Suprapubic skin (tissue), 4 donors: Measurements from ENCODE around the gene MED17. TPM values are rescaled to one million over a fixed set of nuclear protein-coding genes. Genes with fewer than 3 reads are reported as not detected.

Experiments used
- DNase-seq, 2 donors: peaks; one replicate each; pipeline ENCODE4 v3.0.0-alpha.2; 2019; ENCODE audit warnings: low spot score in 2 of 2
- H3K27ac ChIP-seq: fragments of 200-600 bp; sonication (generic); one replicate; pipeline ENCODE4 v1.5.1; 2019
- H3K27me3 ChIP-seq: fragments of 200-600 bp; sonication (generic); one replicate; pipeline ENCODE4 v1.5.1; 2019
- H3K36me3 ChIP-seq: fragments of 200-600 bp; sonication (generic); one replicate; pipeline ENCODE4 v1.5.1; 2019
- H3K4me1 ChIP-seq: fragments of 200-600 bp; sonication (generic); one replicate; pipeline ENCODE4 v1.5.1; 2019
- H3K4me3 ChIP-seq: fragments of 200-600 bp; sonication (generic); one replicate; pipeline ENCODE4 v1.5.1; 2019; ENCODE audit warnings: mild to moderate bottlenecking
- H3K9me3 ChIP-seq: fragments of 200-600 bp; sonication (generic); one replicate; pipeline ENCODE4 v1.5.1; 2019
- EP300 ChIP-seq: sonication (generic); formaldehyde crosslinking; IDR thresholded peaks from one replicate; pipeline ENCODE4 v1.6.1; 2017; ENCODE audit warnings: antibody characterized with exemption
- POLR2A ChIP-seq, 2 donors: fragments of 450-650 bp; IDR thresholded peaks; one replicate each; pipeline ENCODE4 v1.6.1; 2017; ENCODE audit warnings: antibody characterized with exemption in 2 of 2, mild to moderate bottlenecking in 2 of 2, moderate library complexity in 2 of 2
- POLR2AphosphoS5 ChIP-seq, 3 donors: sonication (generic); formaldehyde crosslinking; IDR thresholded peaks; one replicate each; pipeline ENCODE4 v1.6.1; 2017; ENCODE audit warnings: antibody characterized with exemption in 3 of 3
- WGBS: methylation state at CpG from one replicate; pipeline ENCODE4 v1.1.5; 2018; 5-methylcytosine and 5-hydroxymethylcytosine counted together
- total RNA-seq, 4 donors: library from RNA; depleted of rRNA; stranded (reverse); fragments of >200 nt; gene quantifications; one replicate each; pipeline ENCODE4 v1.1.0, GENCODE V29; 2016
- TF ChIP-seq, protein P1 (sequence below), 2 donors: fragments of 200-600 bp in 1 of 2; fragments of 450-650 bp in 1 of 2; sonication (generic) in 1 of 2; IDR thresholded peaks; one replicate each; pipeline ENCODE4 v1.5.1; 2016 to 2019; ENCODE audit warnings: antibody characterized with exemption in 2 of 2, mild to moderate bottlenecking in 1 of 2, moderate library complexity in 1 of 2

Gene MED17
- total RNA-seq, 4 donors from 2014 or later: 20.3 to 32.2 (median 29.2) TPM

DNA sequence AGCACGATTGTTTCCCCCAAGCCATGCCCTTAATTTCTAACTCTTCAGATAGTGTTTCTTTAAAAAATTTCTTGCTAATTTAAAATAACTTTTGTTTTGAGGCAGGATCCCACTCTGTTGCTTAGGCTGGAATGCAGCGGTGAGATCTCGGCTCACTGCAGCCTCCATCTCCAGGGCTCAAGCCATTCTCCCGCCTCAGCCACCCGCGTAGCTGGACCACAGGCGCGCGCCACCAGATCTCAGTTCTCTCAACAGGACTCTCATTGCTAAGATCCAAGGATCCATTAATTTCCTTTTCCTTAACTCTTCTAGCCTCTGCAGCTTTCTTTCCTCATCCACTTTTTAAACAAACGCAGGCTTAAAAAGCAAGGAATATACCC is 327 bp upstream of the MED17 start:
- no peak for TF ChIP-seq EP300
- TF ChIP-seq, protein P1, sequence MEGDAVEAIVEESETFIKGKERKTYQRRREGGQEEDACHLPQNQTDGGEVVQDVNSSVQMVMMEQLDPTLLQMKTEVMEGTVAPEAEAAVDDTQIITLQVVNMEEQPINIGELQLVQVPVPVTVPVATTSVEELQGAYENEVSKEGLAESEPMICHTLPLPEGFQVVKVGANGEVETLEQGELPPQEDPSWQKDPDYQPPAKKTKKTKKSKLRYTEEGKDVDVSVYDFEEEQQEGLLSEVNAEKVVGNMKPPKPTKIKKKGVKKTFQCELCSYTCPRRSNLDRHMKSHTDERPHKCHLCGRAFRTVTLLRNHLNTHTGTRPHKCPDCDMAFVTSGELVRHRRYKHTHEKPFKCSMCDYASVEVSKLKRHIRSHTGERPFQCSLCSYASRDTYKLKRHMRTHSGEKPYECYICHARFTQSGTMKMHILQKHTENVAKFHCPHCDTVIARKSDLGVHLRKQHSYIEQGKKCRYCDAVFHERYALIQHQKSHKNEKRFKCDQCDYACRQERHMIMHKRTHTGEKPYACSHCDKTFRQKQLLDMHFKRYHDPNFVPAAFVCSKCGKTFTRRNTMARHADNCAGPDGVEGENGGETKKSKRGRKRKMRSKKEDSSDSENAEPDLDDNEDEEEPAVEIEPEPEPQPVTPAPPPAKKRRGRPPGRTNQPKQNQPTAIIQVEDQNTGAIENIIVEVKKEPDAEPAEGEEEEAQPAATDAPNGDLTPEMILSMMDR (IDR thresholded peaks at IDR 0.05): no peak
- TF ChIP-seq POLR2AphosphoS5 (IDR thresholded peaks at IDR 0.05): no peak
- TF ChIP-seq POLR2A (IDR thresholded peaks at IDR 0.05): no peak
- Histone ChIP-seq H3K27ac (peak overlapping the region; percentile 93), H3K9me3 (no peaks in the 10 kb centered on the region), H3K27me3 (no peaks in the 10 kb centered on the region), H3K4me3 (peak overlapping the region; percentile 78), H3K4me1 (peaks cover 29% of the 10 kb centered on the region), H3K36me3 (peaks cover 5% of the 10 kb centered on the region)
- under 1% methylated on average over 10 of the region's 10 CpGs for WGBS
- no peak for DNase-seq

DNA sequence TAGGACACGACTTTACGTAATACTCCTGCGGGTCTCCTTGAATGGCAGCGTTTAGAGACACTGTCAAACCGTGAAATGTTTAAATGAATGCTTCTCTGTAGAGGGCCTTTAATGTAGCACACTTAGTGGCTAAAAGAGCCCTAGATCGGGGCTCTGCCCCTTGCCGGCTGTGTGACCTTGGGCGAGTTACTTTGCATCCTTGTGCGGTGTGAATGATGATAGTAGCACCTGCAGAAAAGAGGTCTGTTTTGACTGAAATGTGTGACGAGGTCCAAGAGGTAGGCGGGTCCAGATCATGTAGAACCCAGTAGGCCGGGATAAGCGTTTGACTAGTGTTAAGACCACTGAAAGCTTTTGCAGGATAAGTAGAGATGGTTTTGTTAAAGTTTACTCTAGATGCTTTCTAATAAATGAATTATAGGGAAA is 866 bp downstream of the MED17 start:
- WGBS: 0% methylated on average over 13 of the region's 13 CpGs
- H3K27me3 ChIP-seq: no peaks in the 10 kb centered on the region
- H3K9me3 ChIP-seq: no peaks in the 10 kb centered on the region
- peak overlapping the region; percentile 78 for H3K4me3 ChIP-seq
- peaks cover 29% of the 10 kb centered on the region for H3K4me1 ChIP-seq
- TF ChIP-seq EP300 (no peak), POLR2AphosphoS5 (IDR thresholded peaks at IDR 0.05) (no peak), POLR2A (IDR thresholded peaks at IDR 0.05) (no peak)
- TF ChIP-seq, protein P1 (IDR thresholded peaks at IDR 0.05): no peak
- DNase-seq: no peak
- peaks cover 15% of the 10 kb centered on the region for H3K36me3 ChIP-seq
- peak overlapping the region; percentile 93 for H3K27ac ChIP-seq

DNA sequence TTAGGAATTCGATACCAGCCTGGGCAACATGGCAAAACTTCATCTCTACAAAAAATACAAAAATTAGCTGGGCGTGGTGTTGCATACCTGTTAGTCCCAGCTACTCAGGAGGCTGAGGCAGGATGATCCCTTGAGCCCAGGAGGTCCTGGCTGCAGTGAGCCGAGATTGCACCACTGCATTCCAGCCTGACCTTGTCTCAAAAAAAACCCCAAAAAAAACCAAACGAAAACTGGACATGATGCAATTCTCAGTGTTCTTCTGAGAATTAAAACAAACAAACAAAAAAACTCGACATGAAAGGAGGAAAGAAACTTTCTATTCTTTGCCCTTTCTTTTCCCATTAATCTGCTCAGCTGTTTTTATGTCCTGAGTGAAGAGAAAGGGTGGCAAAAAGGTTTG is 7.4 kb downstream of the MED17 start:
- peaks cover 75% of the 10 kb centered on the region for H3K36me3 ChIP-seq

DNA sequence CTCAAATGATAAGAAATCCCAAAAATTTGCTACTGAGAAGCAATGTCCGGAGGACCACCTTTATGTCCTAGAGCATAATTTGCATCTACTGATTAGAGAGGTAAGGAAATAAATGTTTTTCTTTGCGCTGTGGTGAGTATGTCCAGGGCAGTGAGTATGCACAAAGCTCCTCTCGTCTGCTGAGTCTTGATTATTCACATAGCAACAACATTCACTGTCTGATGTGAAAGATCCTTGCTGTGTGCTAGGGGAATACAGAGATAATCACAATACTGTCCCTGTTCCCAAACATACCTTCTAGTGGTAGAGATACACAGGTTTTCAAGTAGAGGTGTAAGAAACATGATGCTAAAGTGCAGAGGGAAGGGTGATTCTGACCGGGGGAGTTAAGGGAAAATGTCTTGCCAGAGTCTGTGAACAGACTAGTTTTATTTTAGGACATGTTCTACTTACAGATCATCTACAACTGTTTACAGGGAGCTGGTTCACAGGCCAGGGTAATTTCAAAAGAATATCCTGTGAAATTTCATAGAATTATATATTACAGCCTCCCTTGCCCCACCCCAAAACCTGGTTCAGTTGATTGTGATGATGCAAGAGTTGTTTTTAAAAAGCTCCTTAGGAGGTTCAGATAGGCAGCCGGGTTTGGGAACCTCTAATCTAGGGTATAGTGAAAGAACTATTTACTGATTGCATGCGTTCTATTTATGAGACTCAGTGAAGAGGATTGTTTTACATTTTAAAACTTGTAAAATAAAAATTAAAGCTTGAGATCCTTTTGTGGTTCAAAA is 12.6 kb downstream of the MED17 start:
- Histone ChIP-seq H3K4me3 (no peak overlapping the region), H3K27me3 (no peaks in the 10 kb centered on the region), H3K4me1 (no peaks in the 10 kb centered on the region), H3K27ac (no peak overlapping the region), H3K9me3 (no peaks in the 10 kb centered on the region), H3K36me3 (peaks cover 92% of the 10 kb centered on the region)
- no peak for TF ChIP-seq POLR2AphosphoS5 (IDR thresholded peaks at IDR 0.05)
- TF ChIP-seq POLR2A (IDR thresholded peaks at IDR 0.05): no peak
- TF ChIP-seq, protein P1 (IDR thresholded peaks at IDR 0.05): no peak
- no peak for TF ChIP-seq EP300
- no peak for DNase-seq
- WGBS: 92% methylated on average over 6 of the region's 6 CpGs

More for the DNA sequence above, 7.4 kb downstream of the MED17 start:
- DNase-seq: no peak
- Histone ChIP-seq H3K9me3 (no peaks in the 10 kb centered on the region), H3K4me1 (peaks cover 9% of the 10 kb centered on the region), H3K4me3 (no peak overlapping the region), H3K27ac (no peak overlapping the region), H3K27me3 (no peaks in the 10 kb centered on the region)
- TF ChIP-seq POLR2AphosphoS5 (IDR thresholded peaks at IDR 0.05) (no peak), POLR2A (IDR thresholded peaks at IDR 0.05) (no peak), EP300 (no peak)
- TF ChIP-seq, protein P1 (IDR thresholded peaks at IDR 0.05): no peak
- 90% methylated on average over 5 of the region's 5 CpGs for WGBS

DNA sequence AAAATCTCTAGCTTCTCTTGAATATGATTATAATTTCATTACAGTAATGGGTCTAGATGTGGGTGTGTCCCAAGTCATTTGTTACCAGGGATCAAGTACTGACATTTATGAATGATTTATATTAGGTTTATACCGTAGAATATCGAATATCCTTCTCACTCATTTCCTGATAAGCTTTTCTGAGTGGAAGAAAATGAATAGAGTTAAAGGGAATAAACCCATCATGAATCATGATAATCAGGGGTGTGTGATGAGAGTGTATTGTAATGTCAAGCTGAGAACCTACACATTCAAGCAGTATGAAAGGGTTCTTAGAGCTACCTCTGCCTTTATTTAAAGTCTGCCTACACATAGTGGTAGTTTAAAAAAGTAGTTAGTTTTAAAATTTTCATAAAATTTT is 17.3 kb downstream of the MED17 start:
- Histone ChIP-seq H3K4me3 (no peak overlapping the region), H3K9me3 (no peaks in the 10 kb centered on the region), H3K4me1 (no peaks in the 10 kb centered on the region), H3K27ac (no peak overlapping the region), H3K36me3 (peaks cover 89% of the 10 kb centered on the region), H3K27me3 (no peaks in the 10 kb centered on the region)
- TF ChIP-seq EP300 (no peak), POLR2AphosphoS5 (IDR thresholded peaks at IDR 0.05) (no peak), POLR2A (IDR thresholded peaks at IDR 0.05) (no peak)
- TF ChIP-seq, protein P1 (IDR thresholded peaks at IDR 0.05): no peak
- WGBS: 40% methylated on average over 2 of the region's 2 CpGs
- no peak for DNase-seq
